Retinal pigment epithelial cell (primary cell): Measurements from ENCODE around the gene MBNL2.
A peak's percentile ranks its signal among the peaks of the same experiment; 100 is the strongest.

Experiments used
- DNase-seq: peaks from one replicate; pipeline ENCODE4 v3.0.0-alpha.2; 2010; ENCODE audit warnings: low read depth
- H3K4me3 ChIP-seq: 2 replicates; pipeline ENCODE4 v1.5.1; 2011; ENCODE audit warnings: mild to moderate bottlenecking, low read length, control low read depth, moderate library complexity
- CTCF ChIP-seq: conservative IDR thresholded peaks from 2 replicates; pipeline ENCODE4 v1.5.1; 2011; ENCODE audit warnings: low read depth, low read length, control low read depth, inconsistent platforms

The MBNL2 gene

GRCh38 chr13:97220151-97220900 is 1.8 kb upstream of the MBNL2 start:
- no peak overlapping the region for H3K4me3 ChIP-seq
- TF ChIP-seq CTCF: no peak
- DNase-seq: no peak

GRCh38 chr13:97221046-97221445 is 1.1 kb upstream of the MBNL2 start:
- TF ChIP-seq CTCF: no peak
- H3K4me3 ChIP-seq: no peak overlapping the region
- DNase-seq: no peak

- no peak for DNase-seq
- H3K4me3 ChIP-seq: peak overlapping the region; percentile 98
- TF ChIP-seq CTCF: no peak
These were observed 667 bp upstream of the MBNL2 start for GRCh38 chr13:97221466-97221865.

- DNase-seq: no peak
- H3K4me3 ChIP-seq: peak overlapping the region; percentile 98
- TF ChIP-seq CTCF: no peak
These were observed 1.0 kb downstream of the MBNL2 start for GRCh38 chr13:97223037-97223710.

- TF ChIP-seq CTCF: no peak
- peak overlapping the region; percentile 98 for H3K4me3 ChIP-seq
- peak; percentile 75 for DNase-seq
These were observed 1.8 kb downstream of the MBNL2 start for GRCh38 chr13:97223711-97224541.

GRCh38 chr13:97224544-97225300 is 2.6 kb downstream of the MBNL2 start:
- DNase-seq: peak; percentile 41
- H3K4me3 ChIP-seq: peak overlapping the region; percentile 98
- no peak for TF ChIP-seq CTCF
